HEK293T (cell line): ENCODE measurements around the gene GRAMD1B.
A peak's percentile ranks its signal among the peaks of the same experiment; 100 is the strongest.

Experiments
- CTCF ChIA-PET: fragments of 350-600 bp; formaldehyde crosslinking; extraction: SDS; loops from one replicate; lab custom pipeline; 2021; ENCODE audit warnings: antibody characterized with exemption, inconsistent platforms; lab: Yijun Ruan, JAX
- POLR2A ChIA-PET: fragments of 350-600 bp; formaldehyde crosslinking; extraction: SDS; loops from one replicate; lab custom pipeline; 2020; ENCODE audit warnings: antibody characterized with exemption, inconsistent platforms; lab: Yijun Ruan, JAX
- DNase-seq: peaks from one replicate; pipeline ENCODE4 v3.0.0; 2012; ENCODE audit warnings: mixed read lengths; ENCODE audit errors: extremely low spot score
- ARNT ChIP-seq: fragments of 450-650 bp; IDR thresholded peaks from 2 replicates; pipeline ENCODE4 v1.6.1; 2017; ENCODE audit warnings: mild to moderate bottlenecking
- BHLHE40 ChIP-seq: fragments of 450-650 bp; IDR thresholded peaks from 2 replicates; pipeline ENCODE4 v1.6.1; 2016; ENCODE audit warnings: mild to moderate bottlenecking, moderate library complexity, borderline replicate concordance
- CTBP1 ChIP-seq: fragments of 450-650 bp; IDR thresholded peaks from 2 replicates; pipeline ENCODE4 v1.6.1; 2016; ENCODE audit warnings: borderline replicate concordance
- ELF4 ChIP-seq: fragments of 450-650 bp; IDR thresholded peaks from 2 replicates; pipeline ENCODE4 v1.6.1; 2017; ENCODE audit warnings: antibody characterized with exemption
- FOXA1 ChIP-seq: fragments of 450-650 bp; IDR thresholded peaks from 2 replicates; pipeline ENCODE4 v1.6.1; 2016; ENCODE audit warnings: mild to moderate bottlenecking
- FOXK2 ChIP-seq: fragments of 450-650 bp; IDR thresholded peaks from 2 replicates; pipeline ENCODE4 v1.6.1; 2016; ENCODE audit warnings: mild to moderate bottlenecking
- FOXM1 ChIP-seq: fragments of 450-650 bp; IDR thresholded peaks from 2 replicates; pipeline ENCODE4 v1.6.1; 2017; ENCODE audit warnings: mild to moderate bottlenecking, borderline replicate concordance
- HDGF ChIP-seq: fragments of 450-650 bp; IDR thresholded peaks from 2 replicates; pipeline ENCODE4 v1.6.1; 2017; ENCODE audit warnings: antibody characterized with exemption, borderline replicate concordance
- L3MBTL2 ChIP-seq: fragments of 450-650 bp; conservative IDR thresholded peaks from 2 replicates; pipeline ENCODE4 v1.6.1; 2016; ENCODE audit warnings: mild to moderate bottlenecking
- LEF1 ChIP-seq: fragments of 450-650 bp; IDR thresholded peaks from 2 replicates; pipeline ENCODE4 v1.6.1; 2017; ENCODE audit warnings: mild to moderate bottlenecking, borderline replicate concordance
- NFRKB ChIP-seq: fragments of 450-650 bp; IDR thresholded peaks from 2 replicates; pipeline ENCODE4 v1.6.1; 2016; ENCODE audit warnings: mild to moderate bottlenecking, moderate library complexity
- SP1 ChIP-seq: fragments of 450-650 bp; IDR thresholded peaks from 2 replicates; pipeline ENCODE4 v1.6.1; 2017
- SUZ12 ChIP-seq: fragments of 450-650 bp; IDR thresholded peaks from 2 replicates; pipeline ENCODE4 v1.6.1; 2016; ENCODE audit warnings: mild to moderate bottlenecking
- TARDBP ChIP-seq: fragments of 450-650 bp; IDR thresholded peaks from 2 replicates; pipeline ENCODE4 v1.6.1; 2016
- ZNF384 ChIP-seq: fragments of 450-650 bp; IDR thresholded peaks from 2 replicates; pipeline ENCODE4 v1.6.1; 2016
- TF ChIP-seq, protein P1 (sequence below): fragments of 450-650 bp; IDR thresholded peaks from 2 replicates; pipeline ENCODE4 v1.6.1; 2016

GRAMD1B gene

DNA sequence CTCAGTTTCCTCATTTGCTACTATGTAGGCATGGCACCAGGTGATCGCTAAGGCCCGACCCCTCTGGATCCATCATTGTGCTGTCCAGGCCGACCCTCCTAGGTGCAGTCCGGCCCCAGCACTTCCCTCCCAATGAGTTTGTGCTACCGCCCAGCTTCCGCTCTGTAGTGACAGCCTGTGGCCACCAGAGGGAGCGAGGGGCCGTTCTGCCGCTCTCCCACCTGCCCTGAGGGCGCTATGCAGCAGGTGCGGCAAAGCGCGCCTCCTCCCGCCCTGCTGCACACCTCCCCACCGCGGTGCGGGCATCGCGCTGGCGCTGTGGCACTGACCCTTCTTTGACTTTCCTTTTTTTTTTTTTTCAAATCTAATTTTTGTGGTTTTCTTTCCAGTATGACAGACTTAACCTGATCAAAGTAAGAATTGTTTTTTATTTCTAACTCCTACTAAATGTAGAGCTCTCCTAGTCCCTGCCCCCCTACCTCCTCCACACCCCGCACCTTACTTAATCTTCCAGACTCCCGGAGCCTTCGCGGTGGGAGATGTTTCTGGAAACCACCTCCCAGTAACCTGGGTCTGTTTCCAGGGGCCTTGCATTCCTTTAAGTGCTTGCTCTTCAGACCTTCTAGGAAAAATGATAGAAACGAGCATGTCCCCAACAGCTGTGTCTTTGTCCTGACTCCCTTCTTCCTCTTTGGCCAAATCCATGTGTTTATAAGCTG is 150.6 kb downstream of the GRAMD1B start:
- TF ChIP-seq ELF4 (no peak), L3MBTL2 (no peak), FOXM1 (no peak), CTBP1 (peak; percentile 57; the same call in 1 of the 2 replicates), ZNF384 (no peak)
- ChIA-PET POLR2A (no interaction called here), CTCF (interaction anchor here (0.5 to 1.8 kb wide), 25 partner anchors 9 to 1361 kb away, joined by 3 to 10 read pairs (median 4); no protein-coding TSS in a partner anchor)
- peak; percentile 85 for DNase-seq

DNA sequence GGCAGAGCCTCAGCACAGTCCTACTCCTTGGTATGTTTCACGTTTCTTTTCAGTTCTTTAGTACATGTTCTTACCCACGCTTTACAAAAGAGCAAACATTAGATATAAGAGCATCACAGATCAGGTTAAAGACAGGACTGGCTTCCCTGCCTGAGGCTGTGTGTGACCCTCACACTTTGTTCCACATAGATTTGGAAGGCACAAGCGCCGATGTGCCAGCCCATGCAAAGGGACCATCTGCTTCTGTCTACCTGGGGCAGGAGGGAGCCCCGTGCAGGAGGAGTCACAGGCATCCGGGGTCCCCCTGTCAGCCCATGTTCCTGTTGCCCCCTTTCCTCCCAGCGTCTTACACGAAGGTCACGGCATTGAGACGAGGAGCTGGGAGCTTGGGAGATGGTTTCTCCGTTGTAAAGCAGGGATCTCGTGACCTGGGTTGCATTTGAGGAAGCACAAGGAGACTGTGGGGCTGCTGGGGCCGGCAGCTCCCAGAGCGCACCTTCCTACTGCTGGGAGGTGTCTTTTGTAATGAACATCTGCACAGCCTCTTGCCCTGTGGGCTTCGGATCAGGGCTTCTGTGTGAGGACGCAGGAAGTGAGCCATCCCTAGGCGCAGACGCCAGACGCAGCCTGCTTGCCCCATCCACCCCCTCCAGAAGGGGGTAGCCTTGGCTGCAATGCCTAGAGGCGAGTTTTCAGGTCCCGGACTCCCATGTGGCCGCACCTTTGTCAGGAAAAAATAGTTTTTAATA is 151.8 kb downstream of the GRAMD1B start:
- DNase-seq = no peak
- POLR2A ChIA-PET = no interaction called here
- CTCF ChIA-PET = no interaction called here
- TF ChIP-seq L3MBTL2 = no peak
- TF ChIP-seq FOXK2 = no peak
- TF ChIP-seq, protein P1, sequence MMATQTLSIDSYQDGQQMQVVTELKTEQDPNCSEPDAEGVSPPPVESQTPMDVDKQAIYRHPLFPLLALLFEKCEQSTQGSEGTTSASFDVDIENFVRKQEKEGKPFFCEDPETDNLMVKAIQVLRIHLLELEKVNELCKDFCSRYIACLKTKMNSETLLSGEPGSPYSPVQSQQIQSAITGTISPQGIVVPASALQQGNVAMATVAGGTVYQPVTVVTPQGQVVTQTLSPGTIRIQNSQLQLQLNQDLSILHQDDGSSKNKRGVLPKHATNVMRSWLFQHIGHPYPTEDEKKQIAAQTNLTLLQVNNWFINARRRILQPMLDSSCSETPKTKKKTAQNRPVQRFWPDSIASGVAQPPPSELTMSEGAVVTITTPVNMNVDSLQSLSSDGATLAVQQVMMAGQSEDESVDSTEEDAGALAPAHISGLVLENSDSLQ = no peak
- no peak for TF ChIP-seq LEF1
- no peak for TF ChIP-seq FOXA1
- TF ChIP-seq ELF4 = no peak
- TF ChIP-seq SUZ12 = no peak
- TF ChIP-seq ARNT = no peak
- no peak for TF ChIP-seq HDGF
- no peak for TF ChIP-seq FOXM1
- TF ChIP-seq NFRKB = no peak
- TF ChIP-seq BHLHE40 = no peak
- TF ChIP-seq CTBP1 = no peak
- TF ChIP-seq TARDBP = no peak
- no peak for TF ChIP-seq SP1

- DNase-seq = no peak
- TF ChIP-seq, protein P1 = no peak
- TF ChIP-seq BHLHE40 = no peak
- no peak for TF ChIP-seq ELF4
- TF ChIP-seq FOXK2 = no peak
- ChIA-PET POLR2A (no interaction called here), CTCF (interaction anchor here (0.6 to 0.7 kb wide), 2 partner anchors 124 to 1261 kb away, joined by 3 read pairs; no protein-coding TSS in a partner anchor)
Observed at GRCh38 chr11:123582992-123583504, 153.0 kb downstream of the GRAMD1B start.

- DNase-seq = no peak
Observed at GRCh38 chr11:123584186-123584585, 154.1 kb downstream of the GRAMD1B start.

GRCh38 chr11:123584737-123585136 is 154.7 kb downstream of the GRAMD1B start:
- POLR2A ChIA-PET = no interaction called here
- DNase-seq = no peak
- CTCF ChIA-PET = no interaction called here
- TF ChIP-seq SP1 (no peak), NFRKB (no peak), FOXM1 (no peak), TARDBP (no peak), ARNT (no peak), ELF4 (no peak), L3MBTL2 (no peak), FOXK2 (no peak), BHLHE40 (no peak), HDGF (no peak), SUZ12 (no peak), CTBP1 (no peak), FOXA1 (no peak), LEF1 (no peak), ZNF384 (no peak)
- TF ChIP-seq, protein P1 = no peak

More at GRCh38 chr11:123584186-123584585, 154.1 kb downstream of the GRAMD1B start:
- ChIA-PET POLR2A (no interaction called here), CTCF (no interaction called here)
- TF ChIP-seq ZNF384 = no peak
- no peak for TF ChIP-seq CTBP1
- no peak for TF ChIP-seq NFRKB
- no peak for TF ChIP-seq SP1

- no peak for DNase-seq
- TF ChIP-seq FOXA1 (no peak), SUZ12 (no peak), NFRKB (no peak), FOXM1 (no peak), FOXK2 (no peak), BHLHE40 (no peak), CTBP1 (no peak), ARNT (no peak), L3MBTL2 (no peak), TARDBP (no peak), SP1 (no peak), HDGF (no peak), ELF4 (no peak), LEF1 (no peak), ZNF384 (no peak)
- TF ChIP-seq, protein P1 = no peak
- ChIA-PET POLR2A (no interaction called here), CTCF (interaction anchor here (0.5 kb wide), 1 partner anchor 1672 kb away, joined by 3 read pairs; no protein-coding TSS in a partner anchor)
Observed at GRCh38 chr11:123585206-123585605, 155.1 kb downstream of the GRAMD1B start.
